GM18526 (cell line): Measurements from ENCODE around the gene MYH7.

Source experiments
- POLR2A ChIP-seq: IDR thresholded peaks from 3 replicates; pipeline ENCODE4 v1.6.1; 2011; ENCODE audit not compliant: insufficient read length; ENCODE audit errors: extremely low read depth

The MYH7 gene

DNA sequence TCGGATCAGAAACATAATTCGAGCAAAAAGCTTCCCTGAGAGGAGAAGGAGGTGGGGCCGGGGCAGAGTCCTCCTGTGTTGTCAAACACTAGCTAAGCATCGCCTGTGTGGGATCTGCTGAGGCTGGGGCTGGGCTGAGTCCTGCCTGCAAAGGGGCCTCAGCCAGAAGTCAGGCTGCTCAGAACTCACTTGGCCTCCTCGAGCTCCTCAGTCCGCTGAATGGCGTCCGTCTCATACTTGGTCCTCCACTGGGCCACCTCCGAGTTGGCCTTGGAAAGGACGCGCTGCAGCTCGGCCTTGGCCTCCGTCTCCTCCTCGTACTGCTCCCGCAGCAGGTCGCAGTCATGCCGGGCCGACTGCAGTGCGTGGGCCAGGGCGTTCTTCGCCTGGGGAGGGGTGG is 17.4 kb downstream of the MYH7 start:
- no peak for TF ChIP-seq POLR2A

DNA sequence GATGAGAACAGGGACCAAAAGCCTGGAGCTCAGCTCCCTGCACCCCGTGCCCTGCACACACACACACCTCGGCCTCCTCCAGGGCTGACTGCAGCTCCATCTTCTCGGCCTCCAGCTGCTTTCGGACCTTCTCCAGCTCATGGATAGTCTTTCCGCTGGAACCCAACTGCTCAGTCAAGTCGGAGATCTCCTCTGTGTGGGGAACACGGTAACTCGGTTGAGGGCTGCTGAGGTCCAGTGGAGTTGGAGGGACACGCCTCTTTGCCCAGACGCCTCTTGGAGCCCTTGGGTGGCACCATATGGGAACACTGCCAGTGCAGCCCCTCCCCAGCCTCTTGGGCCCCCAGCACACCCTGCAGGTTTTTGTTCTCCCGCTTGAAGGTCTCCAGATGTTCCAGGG is 18.7 kb downstream of the MYH7 start:
- no peak for TF ChIP-seq POLR2A

DNA sequence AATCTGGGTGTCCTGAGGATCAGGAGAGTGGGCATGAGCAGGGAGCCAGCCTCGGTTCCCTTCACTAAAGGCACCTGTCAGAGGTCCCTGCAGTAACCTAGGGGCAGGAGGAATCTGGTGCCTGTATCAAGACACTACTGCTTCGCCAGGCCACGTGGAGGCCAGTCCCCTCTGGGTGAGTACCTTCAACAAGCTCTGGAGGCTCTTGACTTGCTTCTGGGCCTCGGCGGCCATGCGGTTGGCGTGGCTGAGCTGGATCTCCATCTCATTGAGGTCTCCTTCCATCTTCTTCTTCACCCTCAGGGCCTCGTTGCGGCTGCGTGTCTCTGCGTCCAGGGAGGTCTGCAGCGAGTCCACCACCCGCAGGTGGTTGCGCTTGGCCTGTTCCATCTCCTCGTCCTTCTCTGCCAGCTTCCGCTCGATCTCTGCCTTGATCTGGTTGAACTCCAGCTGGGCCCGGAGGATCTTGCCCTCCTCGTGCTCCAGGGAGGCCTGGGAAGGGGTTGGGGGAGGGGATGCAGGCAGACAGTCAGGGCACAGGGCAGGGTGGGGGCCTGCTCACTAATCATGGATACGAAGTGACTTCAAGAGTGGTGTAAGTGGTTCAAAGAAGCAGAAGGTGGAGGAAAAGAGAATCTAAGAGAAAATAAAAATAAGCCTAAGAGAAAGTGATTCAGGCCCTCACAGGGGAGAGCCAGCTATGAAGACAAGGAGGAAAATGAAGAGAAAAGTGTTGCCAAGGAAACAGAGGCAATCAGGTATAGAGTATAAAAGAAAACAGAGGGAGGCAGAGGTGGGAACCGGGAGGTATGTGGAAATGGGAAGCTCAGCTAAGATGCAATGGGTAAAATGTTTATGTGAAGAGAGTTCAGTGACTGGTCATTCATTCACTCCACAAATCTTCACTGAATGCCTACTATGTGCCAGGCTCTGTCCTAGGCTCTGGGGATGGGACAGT is 19.4 kb downstream of the MYH7 start:
- TF ChIP-seq POLR2A: no peak

DNA sequence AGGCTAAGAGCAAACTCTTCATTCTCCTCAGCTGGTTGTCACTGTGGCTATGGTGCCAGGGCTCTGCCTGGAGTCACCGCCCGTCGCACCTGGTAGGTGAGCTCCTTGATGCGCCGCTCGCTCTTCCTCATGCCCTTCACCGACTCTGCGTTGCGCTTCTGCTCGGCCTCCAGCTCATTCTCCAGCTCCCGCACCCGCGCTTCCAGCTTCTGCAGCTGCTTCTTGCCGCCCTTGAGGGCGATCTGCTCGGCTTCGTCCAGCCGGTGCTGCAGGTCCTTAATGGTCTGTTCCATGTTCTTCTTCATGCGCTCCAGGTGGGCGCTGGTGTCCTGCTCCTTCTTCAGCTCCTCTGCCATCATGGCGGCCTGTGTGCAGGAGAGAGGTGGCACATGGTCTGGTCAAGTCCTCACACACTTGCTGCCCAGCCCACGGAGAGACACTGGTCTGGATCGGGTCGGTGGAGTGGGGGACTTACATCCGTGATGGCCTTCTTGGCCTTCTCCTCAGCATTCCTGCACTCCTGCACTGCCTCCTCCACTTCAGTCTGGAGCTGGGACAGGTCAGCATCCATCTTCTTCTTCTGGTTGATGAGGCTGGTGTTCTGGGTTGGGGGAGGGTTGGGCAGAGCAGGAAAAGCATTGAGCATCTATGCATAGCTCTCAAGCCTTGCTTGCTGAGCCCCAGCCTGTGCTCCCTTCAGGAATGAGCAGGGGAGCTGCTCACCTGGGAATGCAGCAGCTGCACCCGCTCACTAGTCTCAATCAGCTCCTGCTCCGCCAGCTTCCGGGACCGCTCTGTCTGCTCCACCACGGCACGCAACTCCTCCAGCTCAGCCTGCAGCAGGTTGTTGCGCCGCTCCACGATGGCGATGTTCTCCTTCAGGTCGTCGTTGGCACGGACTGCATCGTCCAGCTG is 20.3 kb downstream of the MYH7 start:
- TF ChIP-seq POLR2A: no peak

GRCh38 chr14:23414254-23414653 is 21.2 kb downstream of the MYH7 start:
- TF ChIP-seq POLR2A: no peak

- TF ChIP-seq POLR2A: no peak
Observed at GRCh38 chr14:23413681-23414080, 21.8 kb downstream of the MYH7 start.

- no peak for TF ChIP-seq POLR2A
Observed at GRCh38 chr14:23411563-23412525, 23.6 kb downstream of the MYH7 start.

DNA sequence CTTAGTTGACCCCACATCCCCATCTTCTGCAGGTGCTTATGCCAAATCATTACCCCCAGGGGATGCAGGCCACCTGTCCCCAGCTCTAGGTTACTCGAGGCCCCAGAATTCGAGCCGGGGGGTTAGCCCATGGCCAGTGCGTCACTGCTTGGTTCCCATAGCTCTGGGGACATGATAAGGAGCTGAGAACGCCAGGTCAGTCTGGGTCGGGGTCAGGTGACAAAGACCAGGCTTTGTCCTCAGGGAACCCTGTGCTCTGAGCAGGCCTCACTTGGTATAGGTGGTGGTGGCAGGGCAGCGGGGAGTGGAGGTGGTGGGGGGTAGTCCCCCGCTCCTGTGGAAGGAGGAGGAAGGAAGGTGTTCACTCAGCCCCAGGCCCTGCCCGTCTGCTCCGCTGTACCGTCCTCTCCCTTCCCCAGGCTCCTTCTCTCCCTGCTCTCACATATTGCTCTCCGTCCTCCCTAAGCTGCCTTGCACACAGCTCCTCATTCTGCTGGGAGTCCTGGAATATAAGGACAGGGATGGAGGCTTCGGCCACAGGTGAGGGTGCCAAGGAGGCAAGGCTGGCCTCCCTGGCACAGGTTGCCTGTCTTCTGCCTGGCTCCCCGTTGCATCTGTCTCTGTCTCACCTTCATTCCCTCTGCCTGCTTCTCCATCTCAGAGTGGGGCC is 25.4 kb downstream of the MYH7 start:
- TF ChIP-seq POLR2A: no peak

GRCh38 chr14:23409475-23409874 is 26.0 kb downstream of the MYH7 start:
- TF ChIP-seq POLR2A: no peak

- no peak for TF ChIP-seq POLR2A
Observed at GRCh38 chr14:23408307-23408630, 27.2 kb downstream of the MYH7 start.

GRCh38 chr14:23407516-23408306 is 27.7 kb downstream of the MYH7 start, which contains the start of gene MYH6:
Gene MYH6, minus strand, starts transcription at chr14:23408273. Its CDS starts 1,050 bp downstream, at chr14:23407223.
- no peak for TF ChIP-seq POLR2A

DNA sequence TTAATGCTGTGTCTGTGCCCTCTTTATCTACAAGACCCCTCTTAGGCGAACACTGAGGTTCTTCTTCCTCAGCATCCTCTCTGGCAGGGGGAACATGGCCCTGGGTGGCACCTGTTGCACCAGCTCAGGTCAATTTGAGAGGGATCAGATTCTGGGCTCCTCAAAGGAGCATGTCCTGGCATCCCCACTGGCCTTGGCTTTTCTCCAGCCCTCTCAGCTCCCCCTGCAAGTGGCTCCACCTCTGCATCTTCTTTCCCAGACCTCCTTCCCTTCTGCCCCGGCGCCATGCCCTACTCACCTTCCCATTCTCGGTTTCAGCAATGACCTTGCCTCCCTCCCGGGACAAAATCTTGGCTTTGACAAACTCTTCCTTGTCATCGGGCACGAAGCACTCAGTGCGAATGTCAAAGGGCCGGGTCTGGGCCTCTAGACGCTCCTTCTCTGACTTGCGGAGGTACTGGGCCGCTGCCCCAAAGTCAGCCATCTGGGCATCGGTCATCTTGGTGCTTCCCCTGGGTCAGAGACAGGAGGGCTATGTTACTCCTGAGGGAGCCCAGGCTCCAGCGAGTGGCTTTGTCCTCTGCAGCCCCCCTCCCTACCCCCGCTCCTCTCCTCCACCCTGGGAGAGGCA is 28.6 kb downstream of the MYH7 start:
- no peak for TF ChIP-seq POLR2A

DNA sequence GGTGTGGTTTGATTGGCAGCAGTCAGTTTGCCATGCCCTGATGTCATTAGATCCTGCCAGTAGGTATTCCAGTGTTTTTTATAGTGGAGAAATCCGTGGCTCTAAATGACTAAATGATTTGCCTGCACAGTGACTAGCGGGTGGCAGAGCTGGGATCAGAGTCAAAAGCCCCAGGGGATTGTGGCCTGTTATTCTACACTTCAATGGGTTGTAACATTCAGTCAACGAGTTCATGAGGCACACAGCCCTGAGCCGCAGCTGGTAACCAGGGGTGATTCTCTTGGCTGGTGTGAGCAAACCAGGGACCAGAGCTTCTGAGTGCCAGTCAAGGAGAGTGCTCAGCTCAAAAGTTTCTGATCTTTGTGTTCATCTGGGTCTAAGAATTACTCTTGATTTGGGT is 29.2 kb downstream of the MYH7 start:
- no peak for TF ChIP-seq POLR2A

DNA sequence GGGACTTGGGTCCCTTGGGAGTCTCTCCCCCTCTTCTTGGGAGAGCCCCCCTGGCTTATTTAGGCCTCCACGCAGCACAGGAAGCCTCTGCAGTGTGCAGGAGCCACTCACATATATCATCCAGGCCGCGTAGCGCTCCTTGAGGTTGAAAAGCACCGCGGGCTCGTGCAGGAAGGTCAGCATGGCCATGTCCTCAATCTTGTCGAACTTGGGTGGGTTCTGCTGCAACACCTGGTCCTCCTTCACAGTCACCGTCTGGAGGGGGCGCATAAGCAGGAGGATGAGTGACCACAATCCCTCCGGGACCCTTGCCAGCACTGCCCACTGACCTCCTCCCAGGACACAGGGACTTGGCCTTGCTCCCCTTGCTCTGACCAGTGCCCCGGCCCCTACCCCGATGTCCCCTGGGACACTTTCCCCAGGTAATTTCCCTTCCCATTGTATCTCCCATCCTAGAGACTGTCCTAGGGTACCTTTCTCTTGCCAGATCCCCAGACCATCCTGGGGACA is 29.9 kb downstream of the MYH7 start:
- TF ChIP-seq POLR2A: no peak
